IMR-90 (cell line): ENCODE data around the gene ATP6AP1. TPM values are rescaled to one million over a fixed set of nuclear protein-coding genes. Genes with fewer than 3 reads are reported as not detected.

Experiments
- ATAC-seq: fragments of 200-7000 bp; cut with Tn5 transposase; 2 replicates; pipeline ENCODE4 v1.9.1; 2020; ENCODE audit warnings: low read depth, mild to moderate bottlenecking, moderate library complexity
- BruUV-seq: library from RNA; stranded (reverse); fragments of 400-500 nt; replicated peaks from 2 replicates; lab custom pipeline; 2021; lab: Mats Ljungman, UMichigan
- CTCF ChIA-PET: fragments of 300-600 bp; formaldehyde crosslinking; extraction: SDS; loops from one replicate; lab custom pipeline; 2021; ENCODE audit warnings: antibody characterized with exemption; lab: Yijun Ruan, JAX
- POLR2A ChIA-PET: fragments of 300-600 bp; sonication (Branson Sonifier 250); formaldehyde crosslinking; loops from one replicate; lab custom pipeline; 2022; ENCODE audit warnings: antibody characterized with exemption; ENCODE audit not compliant: unreplicated experiment; lab: Charles Lee
- DNase-seq: peaks from one replicate; pipeline ENCODE4 v3.0.0; 2013
- H2AFZ ChIP-seq: replicated peaks from 2 replicates; pipeline ENCODE3; 2013; ENCODE audit warnings: low read length, mild to moderate bottlenecking; ENCODE audit not compliant: poor library complexity
- H2AK5ac ChIP-seq: 2 replicates; pipeline ENCODE4 v1.6.1; 2013; ENCODE audit warnings: low read depth, low read length, inconsistent platforms
- H2AK9ac ChIP-seq: replicated peaks from 2 replicates; pipeline ENCODE3; 2013; ENCODE audit warnings: mild to moderate bottlenecking, low read depth, low read length, moderate library complexity; ENCODE audit not compliant: poor library complexity
- H2BK120ac ChIP-seq: 2 replicates; pipeline ENCODE4 v1.6.1; 2013; ENCODE audit warnings: low read depth, low read length, inconsistent platforms
- H2BK15ac ChIP-seq: 3 replicates; pipeline ENCODE4 v1.6.1; 2013; ENCODE audit warnings: low read depth, low read length, inconsistent platforms
- H2BK20ac ChIP-seq: 2 replicates; pipeline ENCODE4 v1.6.1; 2013; ENCODE audit warnings: low read depth, mild to moderate bottlenecking, inconsistent platforms, low read length, moderate library complexity
- H2BK5ac ChIP-seq: 2 replicates; pipeline ENCODE4 v1.6.1; 2013; ENCODE audit warnings: mild to moderate bottlenecking, low read depth, low read length, inconsistent platforms; ENCODE audit not compliant: poor library complexity, severe bottlenecking
- H3K14ac ChIP-seq: replicated peaks from 2 replicates; pipeline ENCODE4 v1.6.1; 2013; ENCODE audit warnings: low read depth, low read length, inconsistent platforms
- H3K18ac ChIP-seq: 2 replicates; pipeline ENCODE4 v1.6.1; 2013; ENCODE audit warnings: low read depth, low read length, control low read depth
- H3K23ac ChIP-seq: 2 replicates; pipeline ENCODE4 v1.6.1; 2013; ENCODE audit warnings: low read depth, low read length, inconsistent platforms
- H3K27ac ChIP-seq: 2 replicates; pipeline ENCODE4 v1.5.1; 2013; ENCODE audit warnings: mild to moderate bottlenecking, control low read depth, low read length; ENCODE audit not compliant: insufficient read depth
- H3K27me3 ChIP-seq: 2 replicates; pipeline ENCODE4 v1.6.1; 2013; ENCODE audit warnings: low read length; ENCODE audit not compliant: control insufficient read depth, insufficient read depth
- H3K36me3 ChIP-seq: 2 replicates; pipeline ENCODE4 v1.6.1; 2013; ENCODE audit warnings: low read length, mixed read lengths; ENCODE audit not compliant: control insufficient read depth, insufficient read depth
- H3K4ac ChIP-seq: 2 replicates; pipeline ENCODE4 v1.6.1; 2013; ENCODE audit warnings: low read depth, low read length, inconsistent platforms
- H3K4me1 ChIP-seq: 2 replicates; pipeline ENCODE4 v1.6.1; 2013; ENCODE audit warnings: low read length, mixed read lengths; ENCODE audit not compliant: control insufficient read depth, insufficient read depth
- H3K4me2 ChIP-seq: 2 replicates; pipeline ENCODE4 v1.6.1; 2013; ENCODE audit warnings: low read depth, mild to moderate bottlenecking, control low read depth, low read length, moderate library complexity
- H3K4me3 ChIP-seq: 2 replicates; pipeline ENCODE4 v1.5.1; 2013; ENCODE audit warnings: low read depth, mild to moderate bottlenecking, control low read depth, low read length, moderate library complexity; ENCODE audit not compliant: insufficient read depth
- H3K56ac ChIP-seq: 2 replicates; pipeline ENCODE4 v1.6.1; 2013; ENCODE audit warnings: low read length, inconsistent platforms; ENCODE audit not compliant: insufficient read depth; ENCODE audit errors: extremely low read depth
- H3K79me1 ChIP-seq, 2 experiments: 2 replicates each; pipeline ENCODE4 v1.6.1; 2013; ENCODE audit warnings: low read length in 2 of 2, inconsistent platforms in 1 of 2, low read depth in 1 of 2
- H3K9ac ChIP-seq: 2 replicates; pipeline ENCODE4 v1.6.1; 2013; ENCODE audit warnings: low read depth, low read length, control low read depth
- H3K9me1 ChIP-seq: 2 replicates; pipeline ENCODE4 v1.6.1; 2013; ENCODE audit warnings: low read length, inconsistent platforms; ENCODE audit not compliant: insufficient read depth
- H3K9me3 ChIP-seq: 2 replicates; pipeline ENCODE4 v1.6.1; 2013; ENCODE audit warnings: low read length; ENCODE audit not compliant: control insufficient read depth, insufficient read depth
- H4K20me1 ChIP-seq: 2 replicates; pipeline ENCODE4 v1.6.1; 2013; ENCODE audit warnings: low read length, inconsistent platforms; ENCODE audit not compliant: insufficient read depth
- H4K5ac ChIP-seq: 2 replicates; pipeline ENCODE4 v1.6.1; 2013; ENCODE audit warnings: mild to moderate bottlenecking, low read depth, low read length, control low read depth
- H4K8ac ChIP-seq, 2 experiments: 2 replicates each; pipeline ENCODE4 v1.6.1; 2013; ENCODE audit warnings: low read depth in 2 of 2, low read length in 2 of 2, control low read depth in 1 of 2, inconsistent platforms in 1 of 2
- H4K91ac ChIP-seq: 2 replicates; pipeline ENCODE4 v1.6.1; 2013; ENCODE audit warnings: low read depth, low read length, inconsistent platforms; ENCODE audit not compliant: insufficient read depth
- BHLHE40 ChIP-seq: fragments of 150-350 bp; IDR thresholded peaks from 2 replicates; pipeline ENCODE4 v1.6.1; 2016; ENCODE audit warnings: mild to moderate bottlenecking, low read depth, low read length
- CHD1 ChIP-seq: IDR thresholded peaks from 2 replicates; pipeline ENCODE4 v1.6.1; 2012; ENCODE audit warnings: low read depth, low read length, improper control_type of control experiment
- NFE2L2 ChIP-seq: fragments of 150-350 bp; IDR thresholded peaks from 2 replicates; pipeline ENCODE4 v1.6.1; 2016; ENCODE audit warnings: low read depth, mild to moderate bottlenecking, low read length
- SMC3 ChIP-seq: fragments of 150-350 bp; IDR thresholded peaks from 2 replicates; pipeline ENCODE4 v1.6.1; 2016; ENCODE audit warnings: low read depth, mild to moderate bottlenecking, antibody characterized with exemption, low read length, moderate library complexity
- WGBS, 2 experiments: methylation state at CpG; one replicate each; pipeline versions ENCODE4 v1.1.5 to v1.1.7; 2013; ENCODE audit warnings: missing lambda C conversion rate in 2 of 2; ENCODE audit not compliant: insufficient read length in 1 of 2; ENCODE audit errors: extremely low coverage in 2 of 2; 5-methylcytosine and 5-hydroxymethylcytosine counted together
- dilution Hi-C: fragments of 300-500 bp; cut with HindIII; formaldehyde crosslinking; loops from one replicate; pipeline ENCODE4 v1.14.3; 2018; ENCODE audit warnings: low sequenced_read_pairs; ENCODE audit not compliant: unreplicated experiment
- in situ Hi-C: fragments of 300-500 bp; cut with MboI; formaldehyde crosslinking; loops from 3 replicates; pipeline ENCODE4 v1.14.3; 2019; ENCODE audit warnings: low sequenced_read_pairs, inconsistent platforms, mixed read lengths
- intact Hi-C: fragments of 100-400 bp; cut with micrococcal nuclease; formaldehyde crosslinking; loops from 2 replicates; pipeline ENCODE4 v1.10.0; 2022
- polyA plus RNA-seq, 3 experiments: library from polyadenylated mRNA; depleted of rRNA; stranded (reverse); fragments of >200 nt; gene quantifications; 2 replicates each; pipeline ENCODE4 v1.2.3, GENCODE V29; 2012; ENCODE audit warnings: low replicate concordance in 1 of 3
- total RNA-seq: library from RNA; depleted of rRNA; stranded (reverse); fragments of >200 nt; gene quantifications from 2 replicates; pipeline ENCODE4 v1.2.3, GENCODE V29; 2012

The ATP6AP1 gene
- total and polyA plus RNA-seq, 2 of the 4 experiments (the other 2 are of a cell fraction), result 13.8 to 96.7 TPM

GRCh38 chrX:154448484-154448883 lies 20.0 kb downstream of the ATP6AP1 start:
- no peak overlapping the region for H4K8ac ChIP-seq
- H4K91ac ChIP-seq, result no peak overlapping the region
- H3K27ac ChIP-seq, result no peak overlapping the region
- CTCF ChIA-PET, result no interaction called here
- H2BK15ac ChIP-seq, result no peak overlapping the region
- no peak overlapping the region for H2AK9ac ChIP-seq
- no peak overlapping the region for H3K4me3 ChIP-seq
- BruUV-seq, result no TSS peak
- H3K27me3 ChIP-seq, result no peaks in the 10 kb centered on the region
- no peak overlapping the region for H3K4me2 ChIP-seq
- no peak overlapping the region for H3K14ac ChIP-seq
- no peak overlapping the region for H3K9ac ChIP-seq
- no peak overlapping the region for H3K4ac ChIP-seq
- dilution Hi-C loops, result no loop called here
- no peak overlapping the region for H4K5ac ChIP-seq
- WGBS, 2 experiments, result 94% methylated on average over 5 of the region's 14 CpGs; no CpG with 5 or more reads in 1 of the 2 experiments
- TF ChIP-seq BHLHE40 (no peak), CHD1 (no peak), NFE2L2 (no peak), SMC3 (no peak)
- peaks cover 47% of the 10 kb centered on the region for H3K36me3 ChIP-seq
- ATAC-seq (no peak), DNase-seq (no peak)
- no peak overlapping the region for H2AK5ac ChIP-seq
- in situ Hi-C loops, result no loop called here
- H2BK5ac ChIP-seq, result no peak overlapping the region
- no peaks in the 10 kb centered on the region; the same call in 1 of the 2 replicates for H4K20me1 ChIP-seq
- POLR2A ChIA-PET, result no interaction called here
- no peak overlapping the region for H2AFZ ChIP-seq
- H2BK120ac ChIP-seq, result no peak overlapping the region
- H3K18ac ChIP-seq, result no peak overlapping the region
- H3K4me1 ChIP-seq, result peaks cover 8% of the 10 kb centered on the region; the same call in 1 of the 2 replicates
- H3K56ac ChIP-seq, result no peak overlapping the region
- no peaks in the 10 kb centered on the region for H3K9me1 ChIP-seq
- intact Hi-C loops, result no loop called here
- peaks cover 0 to 32% of the 10 kb centered on the region in 2 experiments; a peak in 2 of 4 replicates for H3K79me1 ChIP-seq
- no peak overlapping the region for H3K23ac ChIP-seq
- H2BK20ac ChIP-seq, result no peak overlapping the region
- H3K9me3 ChIP-seq, result no peaks in the 10 kb centered on the region; the same call in 1 of the 2 replicates
